Stimulated activated CD4-positive, alpha-beta T cell treated with anti-CD3 and anti-CD28 coated beads, Interleukin-15, amount 100 ng/mL, for 1 hour (primary cell): Measurements from ENCODE around the gene APC.

Experiments
- DNase-seq, 2 donors: peaks; one replicate each; pipeline ENCODE4 v3.0.0-alpha.2; 2020; ENCODE audit warnings: low read depth in 1 of 2, low spot score in 1 of 2

APC gene

GRCh38 chr5:112779531-112779930, 41.8 kb downstream of the APC start:
- no peak for DNase-seq

- DNase-seq: no peak
These were observed 47.0 kb downstream of the APC start for GRCh38 chr5:112784726-112785125.

- DNase-seq: no peak
These were observed 49.6 kb downstream of the APC start for GRCh38 chr5:112787261-112787660.

- DNase-seq: no peak
These were observed 50.2 kb downstream of the APC start for GRCh38 chr5:112787896-112788295.

- no peak for DNase-seq
These were observed 55.5 kb downstream of the APC start for GRCh38 chr5:112793201-112793600.

- no peak for DNase-seq
These were observed 56.7 kb downstream of the APC start for GRCh38 chr5:112794410-112794809.

- DNase-seq: no peak
These were observed 57.7 kb downstream of the APC start for GRCh38 chr5:112795342-112795741.

GRCh38 chr5:112795944-112796678, 58.4 kb downstream of the APC start:
- no peak for DNase-seq

- no peak for DNase-seq
These were observed 62.0 kb downstream of the APC start for GRCh38 chr5:112799661-112800060.

GRCh38 chr5:112800891-112801290, 63.2 kb downstream of the APC start:
- DNase-seq: no peak

GRCh38 chr5:112811023-112811422, 73.3 kb downstream of the APC start:
- no peak for DNase-seq

- no peak for DNase-seq
These were observed 74.9 kb downstream of the APC start for GRCh38 chr5:112812549-112812948.

GRCh38 chr5:112820246-112820645, 82.6 kb downstream of the APC start:
- no peak for DNase-seq

GRCh38 chr5:112822456-112822855, 84.8 kb downstream of the APC start:
- no peak for DNase-seq

GRCh38 chr5:112823181-112823580, 85.5 kb downstream of the APC start:
- no peak for DNase-seq

GRCh38 chr5:112823656-112824055, 86.0 kb downstream of the APC start:
- DNase-seq: no peak

GRCh38 chr5:112824197-112824596, 86.5 kb downstream of the APC start:
- no peak for DNase-seq

GRCh38 chr5:112830378-112830777, 92.7 kb downstream of the APC start:
- DNase-seq: no peak

- DNase-seq: no peak
These were observed 96.3 kb downstream of the APC start for GRCh38 chr5:112833971-112834370.

- DNase-seq: no peak
These were observed 106.8 kb downstream of the APC start for GRCh38 chr5:112844489-112844888.

- DNase-seq: no peak
These were observed 108.9 kb downstream of the APC start for GRCh38 chr5:112846556-112846955.

- no peak for DNase-seq
These were observed 109.6 kb downstream of the APC start for GRCh38 chr5:112847306-112847705.

GRCh38 chr5:112848116-112848811, 110.6 kb downstream of the APC start:
- DNase-seq: no peak
